CD14-positive monocyte (primary cell): Measurements from ENCODE around the gene VDAC2. TPM values are rescaled to one million over a fixed set of nuclear protein-coding genes. Genes with fewer than 3 reads are reported as not detected.
A peak's percentile ranks its signal among the peaks of the same experiment; 100 is the strongest.

Experiments
- DNase-seq, 3 donors: peaks; one replicate each; pipeline ENCODE4 v3.0.0-alpha.2; 2011 to 2022
- H2AFZ ChIP-seq: 2 replicates; pipeline ENCODE4 v1.6.0; 2012; ENCODE audit warnings: mild to moderate bottlenecking, low read depth, low read length, inconsistent platforms; ENCODE audit not compliant: insufficient read depth, poor library complexity, severe bottlenecking
- H3K27ac ChIP-seq, 2 donors: 1 replicate in 1 of 2; 2 replicates in 1 of 2; pipeline ENCODE4 v1.5.1; 2012 to 2013; ENCODE audit warnings: low read length in 2 of 2, control low read depth in 1 of 2, inconsistent platforms in 1 of 2, low read depth in 1 of 2, mild to moderate bottlenecking in 1 of 2
- H3K27me3 ChIP-seq, 2 donors: one replicate each; pipeline versions ENCODE4 v1.6.0 to v1.6.1; 2011 to 2013; ENCODE audit warnings: low read length in 2 of 2; ENCODE audit not compliant: control insufficient read depth in 2 of 2, insufficient read depth in 2 of 2
- H3K36me3 ChIP-seq, 2 donors: replicated peaks in 1 of 2; 1 replicate in 1 of 2; 2 replicates in 1 of 2; pipeline versions ENCODE4 v1.5.1 to v1.6.1; 2012 to 2013; ENCODE audit warnings: low read length in 2 of 2, control low read depth in 1 of 2, inconsistent platforms in 1 of 2, mild to moderate bottlenecking in 1 of 2; ENCODE audit not compliant: insufficient read depth in 2 of 2, control insufficient read depth in 1 of 2
- H3K4me1 ChIP-seq, 2 donors: 1 replicate in 1 of 2; 2 replicates in 1 of 2; pipeline versions ENCODE4 v1.5.1 to v1.6.1; 2012 to 2013; ENCODE audit warnings: low read length in 2 of 2, control low read depth in 1 of 2, inconsistent platforms in 1 of 2, mild to moderate bottlenecking in 1 of 2, moderate library complexity in 1 of 2; ENCODE audit not compliant: insufficient read depth in 2 of 2, control insufficient read depth in 1 of 2
- H3K4me2 ChIP-seq: replicated peaks from 2 replicates; pipeline ENCODE3; 2012; ENCODE audit warnings: low read length, moderate library complexity, mild to moderate bottlenecking; ENCODE audit not compliant: poor library complexity, severe bottlenecking; ENCODE audit errors: extremely low read depth
- H3K4me3 ChIP-seq, 3 experiments: fragments of 200-600 bp in 1 of 3; sonication (generic) in 1 of 3; replicated peaks in 1 of 3; 1 replicate in 2 of 3; 2 replicates in 1 of 3; pipeline ENCODE4 v1.5.1; 2011 to 2013; ENCODE audit warnings: low read length in 3 of 3, mild to moderate bottlenecking in 3 of 3, control low read depth in 2 of 3, low read depth in 2 of 3, inconsistent platforms in 1 of 3, moderate library complexity in 1 of 3
- H3K79me2 ChIP-seq: 2 replicates; pipeline ENCODE4 v1.6.0; 2012; ENCODE audit warnings: mild to moderate bottlenecking, control low read depth, inconsistent platforms, low read length, moderate library complexity; ENCODE audit not compliant: insufficient read depth
- H3K9ac ChIP-seq: 2 replicates; pipeline ENCODE4 v1.6.0; 2017; ENCODE audit warnings: low read length, mild to moderate bottlenecking; ENCODE audit not compliant: insufficient read depth, poor library complexity, severe bottlenecking
- H3K9me3 ChIP-seq, 2 donors: replicated peaks in 1 of 2; 1 replicate in 1 of 2; 2 replicates in 1 of 2; pipeline versions ENCODE4 v1.5.1 to v1.6.1; 2012 to 2013; ENCODE audit warnings: low read length in 2 of 2, control low read depth in 1 of 2; ENCODE audit not compliant: control insufficient read depth in 1 of 2, insufficient read depth in 1 of 2
- H4K20me1 ChIP-seq: 2 replicates; pipeline ENCODE4 v1.6.0; 2012; ENCODE audit warnings: mild to moderate bottlenecking, low read length, control low read depth, moderate library complexity; ENCODE audit not compliant: insufficient read depth
- H3K27ac Mint-ChIP-seq, 7 donors: one replicate each; pipeline ENCODE4 v1.8.0; 2020; ENCODE audit warnings: mild to moderate bottlenecking in 7 of 7, mixed read lengths in 7 of 7, moderate library complexity in 6 of 7, inconsistent platforms in 2 of 7
- H3K27me3 Mint-ChIP-seq, 3 donors: one replicate each; pipeline ENCODE4 v1.8.0; 2021 to 2022; ENCODE audit warnings: low read depth in 3 of 3, mild to moderate bottlenecking in 3 of 3, mixed read lengths in 3 of 3, moderate library complexity in 3 of 3, inconsistent platforms in 1 of 3
- H3K36me3 Mint-ChIP-seq, 2 donors: one replicate each; pipeline ENCODE4 v1.8.0; 2020; ENCODE audit warnings: mixed read lengths in 2 of 2, inconsistent platforms in 1 of 2, mild to moderate bottlenecking in 1 of 2
- H3K4me1 Mint-ChIP-seq: one replicate; pipeline ENCODE4 v1.8.0; 2020; ENCODE audit warnings: mild to moderate bottlenecking, mixed read lengths
- H3K4me3 Mint-ChIP-seq, 2 donors: one replicate each; pipeline ENCODE4 v1.8.0; 2020; ENCODE audit warnings: mild to moderate bottlenecking in 2 of 2, mixed read lengths in 2 of 2, moderate library complexity in 1 of 2
- H3K9me3 Mint-ChIP-seq, 7 donors: one replicate each; pipeline ENCODE4 v1.8.0; 2020 to 2022; ENCODE audit warnings: mixed read lengths in 7 of 7, mild to moderate bottlenecking in 6 of 7, moderate library complexity in 6 of 7, inconsistent platforms in 2 of 7
- WGBS: methylation state at CpG from one replicate; pipeline ENCODE4 v1.1.5; 2013; ENCODE audit warnings: missing lambda C conversion rate; ENCODE audit not compliant: insufficient coverage; 5-methylcytosine and 5-hydroxymethylcytosine counted together
- intact Hi-C, 2 donors: fragments of 100-400 bp; cut with micrococcal nuclease; formaldehyde crosslinking; loops; one replicate each; pipeline versions ENCODE4 v1.15.0 to v1.15.1; 2023
- polyA plus RNA-seq, 3 donors: library from polyadenylated mRNA; depleted of rRNA in 1 of 3; unstranded in 2 of 3; stranded (reverse) in 1 of 3; fragments of 300-500 nt in 2 of 3; fragments of >200 nt in 1 of 3; fragmentation: Illumina TruSeq in 2 of 3; gene quantifications; 1 replicate in 2 of 3; 2 replicates in 1 of 3; pipeline ENCODE4 v1.2.3, GENCODE V29; 2012 to 2021
- TF ChIP-seq, protein P1 (sequence below): fragments of 200-600 bp; IDR thresholded peaks from one replicate; pipeline ENCODE4 v1.8.0; 2022; ENCODE audit warnings: antibody characterized with exemption, mild to moderate bottlenecking

VDAC2 gene
- polyA plus RNA-seq, 3 donors: 71.2 to 154 (median 139) TPM

GRCh38 chr10:75223507-75223906 lies 12.9 kb downstream of the VDAC2 start:
- Histone ChIP-seq H2AFZ (no peak overlapping the region), H4K20me1 (peaks cover 86% of the 10 kb centered on the region), H3K27me3 (no peaks in the 10 kb centered on the region), H3K4me1 (no peaks in the 10 kb centered on the region), H3K4me2 (no peak overlapping the region), H3K4me3 (no peak overlapping the region), H3K27ac (no peak overlapping the region), H3K9me3 (no peaks in the 10 kb centered on the region), H3K36me3 (peaks cover 90 to 99% of the 10 kb centered on the region in 2 donors), H3K79me2 (peaks cover 80% of the 10 kb centered on the region), H3K9ac (no peak overlapping the region)
- TF ChIP-seq, protein P1, sequence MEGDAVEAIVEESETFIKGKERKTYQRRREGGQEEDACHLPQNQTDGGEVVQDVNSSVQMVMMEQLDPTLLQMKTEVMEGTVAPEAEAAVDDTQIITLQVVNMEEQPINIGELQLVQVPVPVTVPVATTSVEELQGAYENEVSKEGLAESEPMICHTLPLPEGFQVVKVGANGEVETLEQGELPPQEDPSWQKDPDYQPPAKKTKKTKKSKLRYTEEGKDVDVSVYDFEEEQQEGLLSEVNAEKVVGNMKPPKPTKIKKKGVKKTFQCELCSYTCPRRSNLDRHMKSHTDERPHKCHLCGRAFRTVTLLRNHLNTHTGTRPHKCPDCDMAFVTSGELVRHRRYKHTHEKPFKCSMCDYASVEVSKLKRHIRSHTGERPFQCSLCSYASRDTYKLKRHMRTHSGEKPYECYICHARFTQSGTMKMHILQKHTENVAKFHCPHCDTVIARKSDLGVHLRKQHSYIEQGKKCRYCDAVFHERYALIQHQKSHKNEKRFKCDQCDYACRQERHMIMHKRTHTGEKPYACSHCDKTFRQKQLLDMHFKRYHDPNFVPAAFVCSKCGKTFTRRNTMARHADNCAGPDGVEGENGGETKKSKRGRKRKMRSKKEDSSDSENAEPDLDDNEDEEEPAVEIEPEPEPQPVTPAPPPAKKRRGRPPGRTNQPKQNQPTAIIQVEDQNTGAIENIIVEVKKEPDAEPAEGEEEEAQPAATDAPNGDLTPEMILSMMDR: no peak
- WGBS: 100% methylated on average over 1 of the region's 2 CpGs
- Mint-ChIP-seq H3K36me3 (peaks cover 75 to 89% of the 10 kb centered on the region in 2 donors), H3K27ac (peak overlapping the region in 2 of 7 donors; percentile 20 to 57), H3K4me1 (peaks cover 9% of the 10 kb centered on the region), H3K4me3 (no peak overlapping the region), H3K9me3 (peaks cover 0 to 2% (median 0%) of the 10 kb centered on the region in 7 donors), H3K27me3 (no peaks in the 10 kb centered on the region)
- intact Hi-C loops: no loop called here
- DNase-seq: no peak

GRCh38 chr10:75226095-75226494 lies 15.5 kb downstream of the VDAC2 start:
- Histone ChIP-seq H3K4me2 (no peak overlapping the region), H3K4me3 (no peak overlapping the region), H3K36me3 (peaks cover 82 to 98% of the 10 kb centered on the region in 2 donors), H3K27ac (no peak overlapping the region), H3K79me2 (peaks cover 78% of the 10 kb centered on the region), H3K9ac (no peak overlapping the region), H3K9me3 (no peaks in the 10 kb centered on the region), H2AFZ (no peak overlapping the region), H4K20me1 (peaks cover 90% of the 10 kb centered on the region), H3K4me1 (no peaks in the 10 kb centered on the region), H3K27me3 (no peaks in the 10 kb centered on the region)
- WGBS: no CpG with 5 or more reads among the region's 2 CpGs
- no peak overlapping the region for H3K4me3 Mint-ChIP-seq
- intact Hi-C loops: no loop called here
- no peaks in the 10 kb centered on the region for H3K27me3 Mint-ChIP-seq
- H3K9me3 Mint-ChIP-seq: peaks cover 0 to 2% (median 0%) of the 10 kb centered on the region in 7 donors
- H3K36me3 Mint-ChIP-seq: peaks cover 77 to 86% of the 10 kb centered on the region in 2 donors
- peaks cover 13% of the 10 kb centered on the region for H3K4me1 Mint-ChIP-seq
- peak overlapping the region in 2 of 7 donors; percentile 33 to 62 for H3K27ac Mint-ChIP-seq
- TF ChIP-seq, protein P1: no peak
- no peak for DNase-seq
